ENCODE results near the gene EBF4. TPM values are rescaled to one million over a fixed set of nuclear protein-coding genes. Genes with fewer than 3 reads are reported as not detected.
A peak's percentile ranks its signal among the peaks of the same experiment; 100 is the strongest.

The EBF4 gene
- total RNA-seq, 1 donor from 2014 or later: 15.3 TPM

- no peak overlapping the region for H3K4me3 ChIP-seq
- H3K27ac ChIP-seq: no peak overlapping the region
- peaks cover 22% of the 10 kb centered on the region for H3K27me3 ChIP-seq (ENCODE audit: low read depth)
- H3K36me3 ChIP-seq: no peaks in the 10 kb centered on the region
- ATAC-seq (no peak), DNase-seq (no peak)
- H3K4me1 ChIP-seq: no peaks in the 10 kb centered on the region
- intact Hi-C loops (cut with DNase I): no loop called here
- no peaks in the 10 kb centered on the region for H3K9me3 ChIP-seq
- no peak for TF ChIP-seq CTCF (IDR thresholded peaks at IDR 0.05)
Observed at GRCh38 chr20:2760297-2760951, 67.8 kb downstream of the EBF4 start.

- intact Hi-C loops (cut with DNase I): no loop called here
- Histone ChIP-seq H3K36me3 (no peaks in the 10 kb centered on the region), H3K4me1 (no peaks in the 10 kb centered on the region), H3K27me3 (ENCODE audit: low read depth) (peaks cover 21% of the 10 kb centered on the region), H3K27ac (no peak overlapping the region), H3K9me3 (no peaks in the 10 kb centered on the region), H3K4me3 (no peak overlapping the region)
- DNase-seq (peak; percentile 24), ATAC-seq (no peak)
- TF ChIP-seq CTCF (IDR thresholded peaks at IDR 0.05): no peak
Observed at GRCh38 chr20:2760952-2761305, 68.3 kb downstream of the EBF4 start.

- Histone ChIP-seq H3K4me1 (no peaks in the 10 kb centered on the region), H3K9me3 (no peaks in the 10 kb centered on the region), H3K27ac (no peak overlapping the region), H3K4me3 (no peak overlapping the region), H3K36me3 (no peaks in the 10 kb centered on the region), H3K27me3 (ENCODE audit: low read depth) (peaks cover 19% of the 10 kb centered on the region)
- no peak for DNase-seq
- no peak for ATAC-seq
- intact Hi-C loops (cut with DNase I): no loop called here
- no peak for TF ChIP-seq CTCF (IDR thresholded peaks at IDR 0.05)
Observed at GRCh38 chr20:2761885-2762284, 69.3 kb downstream of the EBF4 start.

GRCh38 chr20:2762578-2763131 is 70.1 kb downstream of the EBF4 start:
- TF ChIP-seq CTCF (IDR thresholded peaks at IDR 0.05): no peak
- intact Hi-C loops (cut with DNase I): no loop called here
- Histone ChIP-seq H3K27ac (no peak overlapping the region), H3K27me3 (ENCODE audit: low read depth) (peaks cover 26% of the 10 kb centered on the region), H3K36me3 (no peaks in the 10 kb centered on the region), H3K4me1 (no peaks in the 10 kb centered on the region), H3K4me3 (no peak overlapping the region), H3K9me3 (no peaks in the 10 kb centered on the region)
- DNase-seq: no peak
- ATAC-seq: no peak

GRCh38 chr20:2763186-2763585 is 70.6 kb downstream of the EBF4 start:
- H3K36me3 ChIP-seq: no peaks in the 10 kb centered on the region
- TF ChIP-seq CTCF (IDR thresholded peaks at IDR 0.05): no peak
- H3K27ac ChIP-seq: no peak overlapping the region
- no peaks in the 10 kb centered on the region for H3K9me3 ChIP-seq
- H3K27me3 ChIP-seq (ENCODE audit: low read depth): peaks cover 31% of the 10 kb centered on the region
- no peak for DNase-seq
- H3K4me1 ChIP-seq: no peaks in the 10 kb centered on the region
- H3K4me3 ChIP-seq: no peak overlapping the region
- intact Hi-C loops (cut with DNase I): no loop called here
- no peak for ATAC-seq
